ENCODE results near the gene L3MBTL3.

Gene L3MBTL3

DNA sequence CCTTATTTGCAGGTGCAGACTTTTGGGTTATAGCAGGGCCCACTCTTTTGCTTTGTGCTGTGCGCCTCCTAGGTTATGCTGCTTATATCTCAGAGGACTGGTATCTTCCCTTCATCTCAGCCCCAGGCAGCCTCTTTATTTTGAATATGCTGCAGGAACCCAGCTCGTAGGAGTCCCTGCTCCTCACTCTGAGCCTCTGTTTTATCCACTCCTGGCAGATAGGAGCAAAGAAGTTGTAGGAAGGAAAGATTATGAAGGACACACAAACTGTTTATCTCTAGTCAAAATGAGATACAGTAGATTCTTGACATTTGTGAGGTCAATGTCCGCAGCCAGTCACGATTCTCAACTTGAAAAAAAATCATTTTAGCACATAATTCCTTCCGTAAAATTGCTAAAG, 15.6 kb downstream of the L3MBTL3 start:
- DNase-seq (ENCODE audit: low spot score), result no peak
- Histone ChIP-seq H3K18ac (ENCODE audit: low read length) (no peak overlapping the region), H3K27me3 (ENCODE audit: control insufficient read depth in 3 of 3, insufficient read depth in 3 of 3, low read depth in 1 of 3, low read length in 3 of 3) (no peaks in the 10 kb centered on the region), H3K36me3 (replicated peaks in 1 of 2; ENCODE audit: control insufficient read depth in 2 of 2, insufficient read depth in 2 of 2, low read length in 2 of 2) (no peaks in the 10 kb centered on the region), H2BK15ac (ENCODE audit: low read length) (no peak overlapping the region), H3K4me3 (ENCODE audit: low read length in 2 of 2) (no peak overlapping the region), H3K9ac (ENCODE audit: low read depth, low read length, poor library complexity) (no peak overlapping the region), H2BK12ac (ENCODE audit: low read length) (no peak overlapping the region), H2AK5ac (ENCODE audit: low read depth, low read length) (no peak overlapping the region), H2AFZ (ENCODE audit: low read length) (no peak overlapping the region), H3K9me3 (replicated peaks in 1 of 2; ENCODE audit: control insufficient read depth in 2 of 2, insufficient read depth in 1 of 2, low read depth in 1 of 2, low read length in 2 of 2) (peaks cover 0 to 4% of the 10 kb centered on the region in 2 donors), H4K91ac (ENCODE audit: low read depth, low read length, poor library complexity) (no peak overlapping the region), H3K23ac (ENCODE audit: low read depth, low read length, poor library complexity) (no peak overlapping the region), H3K79me1 (ENCODE audit: low read depth, low read length) (no peaks in the 10 kb centered on the region), H2BK5ac (ENCODE audit: low read length) (no peak overlapping the region), H3K27ac (replicated peaks; ENCODE audit: low read length) (no peak overlapping the region), H4K8ac (ENCODE audit: low read depth, low read length) (no peak overlapping the region), H2BK120ac (ENCODE audit: low read depth, low read length) (no peak overlapping the region), H3K4me1 (ENCODE audit: control insufficient read depth in 2 of 2, insufficient read depth in 1 of 2, low read depth in 1 of 2, low read length in 2 of 2) (peaks cover 0 to 4% of the 10 kb centered on the region in 2 donors), H3K14ac (ENCODE audit: low read length) (no peak overlapping the region), H3K4me2 (ENCODE audit: insufficient read depth, low read length, poor library complexity, severe bottlenecking) (no peak overlapping the region), H3K4ac (ENCODE audit: low read length) (no peak overlapping the region)
- WGBS, 2 donors (ENCODE audit: extremely low coverage in 2 of 2, insufficient read length in 2 of 2, insufficient replicate concordance in 1 of 2), result no CpG with 5 or more reads among the region's 5 CpGs

DNA sequence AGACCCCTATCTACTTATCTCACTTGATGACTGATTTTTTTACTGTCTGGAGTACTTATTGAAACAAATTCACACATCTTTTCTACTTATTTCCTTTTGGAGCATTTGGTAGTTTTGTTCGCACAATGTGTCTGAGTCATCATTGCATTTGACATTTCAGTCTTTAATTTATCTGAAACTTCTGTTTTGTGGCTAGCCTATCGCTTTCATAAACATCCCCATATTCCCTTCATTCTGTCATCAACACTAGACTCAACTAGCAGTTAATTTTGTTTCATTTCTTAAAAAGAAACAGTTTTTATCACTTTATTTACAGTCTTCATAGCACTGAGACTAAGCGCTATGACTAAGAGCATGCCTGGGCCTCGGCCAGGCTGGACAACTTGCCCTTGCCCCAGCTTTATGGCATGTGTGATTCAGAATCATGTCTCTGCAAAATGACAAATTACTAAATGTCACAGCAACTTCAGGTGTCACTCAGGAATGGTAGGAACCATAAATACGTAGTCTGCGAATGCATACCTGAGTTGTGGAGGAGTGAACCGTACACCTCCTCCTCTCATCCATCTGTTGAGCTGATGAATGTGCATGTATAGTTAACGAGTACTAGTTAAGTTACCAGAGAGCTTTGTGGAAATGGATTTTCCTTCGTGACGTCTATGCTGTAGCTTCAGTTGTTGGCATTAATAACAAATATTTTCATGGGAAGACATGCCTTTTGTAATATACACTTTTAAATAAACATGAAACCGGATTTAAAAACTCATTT, 16.2 kb downstream of the L3MBTL3 start:
- H3K27ac ChIP-seq (replicated peaks; ENCODE audit: low read length), result no peak overlapping the region
- H3K4me2 ChIP-seq (ENCODE audit: insufficient read depth, low read length, poor library complexity, severe bottlenecking), result no peak overlapping the region
- no peak overlapping the region for H2BK5ac ChIP-seq (ENCODE audit: low read length)
- no peak overlapping the region for H3K23ac ChIP-seq (ENCODE audit: low read depth, low read length, poor library complexity)
- no peaks in the 10 kb centered on the region for H3K79me1 ChIP-seq (ENCODE audit: low read depth, low read length)
- H3K4me3 ChIP-seq (ENCODE audit: low read length in 2 of 2), result no peak overlapping the region
- no peak overlapping the region for H2BK15ac ChIP-seq (ENCODE audit: low read length)
- no peak overlapping the region for H2AFZ ChIP-seq (ENCODE audit: low read length)
- no peak overlapping the region for H2AK5ac ChIP-seq (ENCODE audit: low read depth, low read length)
- H2BK12ac ChIP-seq (ENCODE audit: low read length), result no peak overlapping the region
- no peak overlapping the region for H2BK120ac ChIP-seq (ENCODE audit: low read depth, low read length)
- no peaks in the 10 kb centered on the region for H3K36me3 ChIP-seq (replicated peaks in 1 of 2; ENCODE audit: control insufficient read depth in 2 of 2, insufficient read depth in 2 of 2, low read length in 2 of 2)
- H4K8ac ChIP-seq (ENCODE audit: low read depth, low read length), result no peak overlapping the region
- H3K9ac ChIP-seq (ENCODE audit: low read depth, low read length, poor library complexity), result no peak overlapping the region
- H4K91ac ChIP-seq (ENCODE audit: low read depth, low read length, poor library complexity), result no peak overlapping the region
- H3K14ac ChIP-seq (ENCODE audit: low read length), result no peak overlapping the region
- H3K4me1 ChIP-seq (ENCODE audit: control insufficient read depth in 2 of 2, insufficient read depth in 1 of 2, low read depth in 1 of 2, low read length in 2 of 2), result peaks cover 0 to 4% of the 10 kb centered on the region in 2 donors
- no peaks in the 10 kb centered on the region for H3K27me3 ChIP-seq (ENCODE audit: control insufficient read depth in 3 of 3, insufficient read depth in 3 of 3, low read depth in 1 of 3, low read length in 3 of 3)
- no peak overlapping the region for H3K4ac ChIP-seq (ENCODE audit: low read length)
- 100% methylated on average over 1 of the region's 11 CpGs; no CpG with 5 or more reads in 1 of the 2 donors for WGBS, 2 donors (ENCODE audit: extremely low coverage in 2 of 2, insufficient read length in 2 of 2, insufficient replicate concordance in 1 of 2)
- no peak overlapping the region for H3K18ac ChIP-seq (ENCODE audit: low read length)
- peaks cover 0 to 4% of the 10 kb centered on the region in 2 donors for H3K9me3 ChIP-seq (replicated peaks in 1 of 2; ENCODE audit: control insufficient read depth in 2 of 2, insufficient read depth in 1 of 2, low read depth in 1 of 2, low read length in 2 of 2)
- DNase-seq (ENCODE audit: low spot score), result no peak

DNA sequence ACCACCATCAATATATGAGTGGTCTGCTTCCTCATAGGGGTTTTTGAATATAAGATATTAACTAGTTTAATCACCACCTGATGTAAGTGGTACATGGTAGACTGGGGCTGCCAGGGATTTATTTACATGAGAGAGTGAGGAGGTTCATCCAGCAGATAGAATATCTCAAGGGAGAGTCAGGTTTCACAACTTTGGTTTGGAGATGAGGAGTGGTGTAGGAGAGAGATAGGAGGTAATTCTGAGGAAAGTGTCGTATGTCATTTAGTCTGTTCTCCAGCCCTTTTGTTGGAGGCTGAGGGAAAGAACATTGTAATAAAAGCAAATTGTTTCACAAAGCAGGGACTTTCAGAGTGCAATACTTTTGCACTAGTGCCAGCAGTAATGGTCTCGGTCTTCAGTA, 16.8 kb downstream of the L3MBTL3 start:
- WGBS, 2 donors (ENCODE audit: extremely low coverage in 2 of 2, insufficient read length in 2 of 2, insufficient replicate concordance in 1 of 2), result no CpG with 5 or more reads among the region's 2 CpGs
- no peak overlapping the region for H4K8ac ChIP-seq (ENCODE audit: low read depth, low read length)

DNA sequence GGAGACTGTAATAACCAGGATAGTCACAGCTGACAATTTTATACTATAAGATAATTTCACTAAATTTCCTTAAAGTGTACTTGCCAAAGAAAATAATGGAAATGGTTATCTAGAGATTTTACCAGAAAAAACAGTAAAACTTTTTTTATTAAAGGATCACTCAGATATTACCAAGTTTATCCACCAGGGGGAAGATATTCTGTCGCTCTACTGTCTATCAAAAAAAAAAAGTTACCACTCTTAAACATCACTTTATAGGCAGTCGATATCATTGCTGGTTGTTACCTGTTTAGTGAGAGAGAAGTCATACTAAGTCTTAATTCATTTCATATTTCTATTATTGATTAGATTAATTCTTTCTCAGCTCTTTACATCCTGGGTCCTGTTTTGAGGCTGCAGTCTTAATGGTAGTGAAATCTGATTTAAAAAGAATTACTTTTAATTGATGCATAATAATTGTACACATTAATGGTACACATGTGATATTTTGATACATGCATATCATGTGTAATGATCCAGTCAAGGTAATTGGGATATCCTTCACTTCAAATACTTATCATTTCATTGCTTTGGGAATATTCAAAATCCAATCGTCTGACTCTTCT, 18.9 kb downstream of the L3MBTL3 start:
- Histone ChIP-seq H4K8ac (ENCODE audit: low read depth, low read length) (no peak overlapping the region), H2BK12ac (ENCODE audit: low read length) (no peak overlapping the region), H3K4me1 (ENCODE audit: control insufficient read depth in 2 of 2, insufficient read depth in 1 of 2, low read depth in 1 of 2, low read length in 2 of 2) (peaks cover 0 to 4% of the 10 kb centered on the region in 2 donors), H3K4ac (ENCODE audit: low read length) (no peak overlapping the region), H3K9ac (ENCODE audit: low read depth, low read length, poor library complexity) (no peak overlapping the region), H2BK5ac (ENCODE audit: low read length) (no peak overlapping the region), H3K36me3 (replicated peaks in 1 of 2; ENCODE audit: control insufficient read depth in 2 of 2, insufficient read depth in 2 of 2, low read length in 2 of 2) (no peaks in the 10 kb centered on the region), H2BK120ac (ENCODE audit: low read depth, low read length) (no peak overlapping the region), H3K27me3 (ENCODE audit: control insufficient read depth in 3 of 3, insufficient read depth in 3 of 3, low read depth in 1 of 3, low read length in 3 of 3) (no peaks in the 10 kb centered on the region), H3K4me3 (ENCODE audit: low read length in 2 of 2) (no peak overlapping the region), H3K18ac (ENCODE audit: low read length) (no peak overlapping the region), H2AK5ac (ENCODE audit: low read depth, low read length) (no peak overlapping the region), H2AFZ (ENCODE audit: low read length) (no peak overlapping the region), H4K91ac (ENCODE audit: low read depth, low read length, poor library complexity) (no peak overlapping the region), H3K79me1 (ENCODE audit: low read depth, low read length) (no peaks in the 10 kb centered on the region), H3K9me3 (replicated peaks in 1 of 2; ENCODE audit: control insufficient read depth in 2 of 2, insufficient read depth in 1 of 2, low read depth in 1 of 2, low read length in 2 of 2) (no peaks in the 10 kb centered on the region), H3K27ac (replicated peaks; ENCODE audit: low read length) (no peak overlapping the region), H3K14ac (ENCODE audit: low read length) (no peak overlapping the region), H3K4me2 (ENCODE audit: insufficient read depth, low read length, poor library complexity, severe bottlenecking) (no peak overlapping the region), H2BK15ac (ENCODE audit: low read length) (no peak overlapping the region), H3K23ac (ENCODE audit: low read depth, low read length, poor library complexity) (no peak overlapping the region)
- no CpG with 5 or more reads among the region's 3 CpGs for WGBS, 2 donors (ENCODE audit: extremely low coverage in 2 of 2, insufficient read length in 2 of 2, insufficient replicate concordance in 1 of 2)
- no peak for DNase-seq (ENCODE audit: low spot score)

More for the DNA sequence above, 16.8 kb downstream of the L3MBTL3 start:
- Histone ChIP-seq H3K18ac (ENCODE audit: low read length) (no peak overlapping the region), H4K91ac (ENCODE audit: low read depth, low read length, poor library complexity) (no peak overlapping the region), H3K4me3 (ENCODE audit: low read length in 2 of 2) (no peak overlapping the region), H2AK5ac (ENCODE audit: low read depth, low read length) (no peak overlapping the region), H3K9me3 (replicated peaks in 1 of 2; ENCODE audit: control insufficient read depth in 2 of 2, insufficient read depth in 1 of 2, low read depth in 1 of 2, low read length in 2 of 2) (peaks cover 0 to 4% of the 10 kb centered on the region in 2 donors), H2BK5ac (ENCODE audit: low read length) (no peak overlapping the region), H3K27ac (replicated peaks; ENCODE audit: low read length) (no peak overlapping the region), H3K9ac (ENCODE audit: low read depth, low read length, poor library complexity) (no peak overlapping the region), H3K4me1 (ENCODE audit: control insufficient read depth in 2 of 2, insufficient read depth in 1 of 2, low read depth in 1 of 2, low read length in 2 of 2) (peaks cover 0 to 4% of the 10 kb centered on the region in 2 donors), H3K4me2 (ENCODE audit: insufficient read depth, low read length, poor library complexity, severe bottlenecking) (no peak overlapping the region), H3K79me1 (ENCODE audit: low read depth, low read length) (no peaks in the 10 kb centered on the region), H3K27me3 (ENCODE audit: control insufficient read depth in 3 of 3, insufficient read depth in 3 of 3, low read depth in 1 of 3, low read length in 3 of 3) (no peaks in the 10 kb centered on the region), H3K23ac (ENCODE audit: low read depth, low read length, poor library complexity) (no peak overlapping the region), H2AFZ (ENCODE audit: low read length) (no peak overlapping the region), H3K4ac (ENCODE audit: low read length) (no peak overlapping the region), H3K36me3 (replicated peaks in 1 of 2; ENCODE audit: control insufficient read depth in 2 of 2, insufficient read depth in 2 of 2, low read length in 2 of 2) (no peaks in the 10 kb centered on the region), H2BK12ac (ENCODE audit: low read length) (no peak overlapping the region), H2BK15ac (ENCODE audit: low read length) (no peak overlapping the region), H3K14ac (ENCODE audit: low read length) (no peak overlapping the region), H2BK120ac (ENCODE audit: low read depth, low read length) (no peak overlapping the region)
- no peak for DNase-seq (ENCODE audit: low spot score)

Measured in neuronal stem cell (in vitro differentiated cells).